IPS-20b (cell line): Measurements from ENCODE around the gene TBX20.

Experiments
- H3K27ac ChIP-seq: one replicate; pipeline ENCODE4 v1.5.1; 2013; ENCODE audit warnings: low read length
- H3K27me3 ChIP-seq: 2 replicates; pipeline ENCODE4 v1.6.1; 2013; ENCODE audit warnings: mild to moderate bottlenecking, low read length, inconsistent platforms; ENCODE audit not compliant: insufficient read depth
- H3K36me3 ChIP-seq: 2 replicates; pipeline ENCODE4 v1.6.1; 2013; ENCODE audit warnings: low read depth, mild to moderate bottlenecking, inconsistent platforms, low read length, moderate library complexity; ENCODE audit not compliant: insufficient read depth
- H3K4me1 ChIP-seq: 2 replicates; pipeline ENCODE4 v1.6.1; 2013; ENCODE audit warnings: mild to moderate bottlenecking, control low read depth, inconsistent platforms, low read length, moderate library complexity; ENCODE audit not compliant: insufficient read depth
- H3K4me3 ChIP-seq: 2 replicates; pipeline ENCODE4 v1.5.1; 2013; ENCODE audit warnings: mild to moderate bottlenecking, low read length, inconsistent platforms
- H3K9ac ChIP-seq: 2 replicates; pipeline ENCODE4 v1.6.1; 2013; ENCODE audit warnings: low read depth, mild to moderate bottlenecking, inconsistent platforms, low read length, moderate library complexity
- H3K9me3 ChIP-seq: 2 replicates; pipeline ENCODE4 v1.6.1; 2013; ENCODE audit warnings: mild to moderate bottlenecking, low read depth, low read length, inconsistent platforms; ENCODE audit not compliant: insufficient read depth

The TBX20 gene

GRCh38 chr7:35253710-35254495, at the start of gene TBX20:
Gene TBX20 (minus strand): TSS chr7:35254100. CDS start chr7:35253620, 480 bp downstream.
- no peaks in the 10 kb centered on the region for H3K9me3 ChIP-seq
- no peaks in the 10 kb centered on the region for H3K36me3 ChIP-seq
- no peak within 1 kb of the TSS for H3K9ac ChIP-seq
- peak within 1 kb of the TSS; percentile 66 for H3K4me3 ChIP-seq
- no peak within 1 kb of the TSS for H3K27ac ChIP-seq
- peaks cover 100% of the 10 kb centered on the region for H3K27me3 ChIP-seq
- peaks cover 8% of the 10 kb centered on the region; the same call in 1 of the 2 replicates for H3K4me1 ChIP-seq

GRCh38 chr7:35289376-35289775, 35.5 kb upstream of the TBX20 start:
- Histone ChIP-seq H3K36me3 (no peaks in the 10 kb centered on the region), H3K4me1 (no peaks in the 10 kb centered on the region), H3K9me3 (no peaks in the 10 kb centered on the region), H3K27me3 (no peaks in the 10 kb centered on the region), H3K27ac (no peak overlapping the region), H3K4me3 (no peak overlapping the region), H3K9ac (no peak overlapping the region)

- Histone ChIP-seq H3K4me1 (no peaks in the 10 kb centered on the region), H3K9ac (no peak overlapping the region), H3K4me3 (no peak overlapping the region), H3K36me3 (no peaks in the 10 kb centered on the region), H3K9me3 (no peaks in the 10 kb centered on the region), H3K27ac (no peak overlapping the region), H3K27me3 (no peaks in the 10 kb centered on the region)
These were observed 33.1 kb upstream of the TBX20 start for GRCh38 chr7:35286986-35287385.

GRCh38 chr7:35286422-35286821, 32.5 kb upstream of the TBX20 start:
- Histone ChIP-seq H3K4me1 (no peaks in the 10 kb centered on the region), H3K9ac (no peak overlapping the region), H3K36me3 (no peaks in the 10 kb centered on the region), H3K4me3 (no peak overlapping the region), H3K27me3 (no peaks in the 10 kb centered on the region), H3K9me3 (no peaks in the 10 kb centered on the region), H3K27ac (no peak overlapping the region)

- Histone ChIP-seq H3K27me3 (no peaks in the 10 kb centered on the region), H3K9me3 (no peaks in the 10 kb centered on the region), H3K36me3 (no peaks in the 10 kb centered on the region), H3K4me1 (peaks cover 5% of the 10 kb centered on the region; the same call in 1 of the 2 replicates), H3K9ac (no peak overlapping the region), H3K4me3 (no peak overlapping the region), H3K27ac (no peak overlapping the region)
These were observed 31.9 kb upstream of the TBX20 start for GRCh38 chr7:35285799-35286198.

GRCh38 chr7:35280902-35281301, 27.0 kb upstream of the TBX20 start:
- Histone ChIP-seq H3K27me3 (peaks cover 15% of the 10 kb centered on the region; the same call in 1 of the 2 replicates), H3K36me3 (no peaks in the 10 kb centered on the region), H3K27ac (no peak overlapping the region), H3K9me3 (no peaks in the 10 kb centered on the region), H3K9ac (no peak overlapping the region), H3K4me3 (0 out of 2 replicates have a peak overlapping the region, but pooled peaks have one; percentile 1), H3K4me1 (peaks cover 16% of the 10 kb centered on the region; the same call in 1 of the 2 replicates)

- Histone ChIP-seq H3K27me3 (peaks cover 15% of the 10 kb centered on the region; the same call in 1 of the 2 replicates), H3K4me1 (peaks cover 16% of the 10 kb centered on the region; the same call in 1 of the 2 replicates), H3K36me3 (no peaks in the 10 kb centered on the region), H3K4me3 (no peak overlapping the region), H3K9me3 (no peaks in the 10 kb centered on the region), H3K9ac (no peak overlapping the region), H3K27ac (no peak overlapping the region)
These were observed 23.5 kb upstream of the TBX20 start for GRCh38 chr7:35277359-35277758.

- no peak overlapping the region for H3K27ac ChIP-seq
- H3K9ac ChIP-seq, result no peak overlapping the region
- H3K36me3 ChIP-seq, result no peaks in the 10 kb centered on the region
- H3K27me3 ChIP-seq, result no peaks in the 10 kb centered on the region
- H3K4me1 ChIP-seq, result no peaks in the 10 kb centered on the region; the same call in 1 of the 2 replicates
- no peaks in the 10 kb centered on the region for H3K9me3 ChIP-seq
- no peak overlapping the region for H3K4me3 ChIP-seq
These were observed 18.3 kb upstream of the TBX20 start for GRCh38 chr7:35272246-35272645.

- H3K36me3 ChIP-seq, result no peaks in the 10 kb centered on the region
- peaks cover 22% of the 10 kb centered on the region for H3K27me3 ChIP-seq
- no peak overlapping the region for H3K27ac ChIP-seq
- no peaks in the 10 kb centered on the region; the same call in 1 of the 2 replicates for H3K4me1 ChIP-seq
- H3K4me3 ChIP-seq, result no peak overlapping the region
- H3K9me3 ChIP-seq, result no peaks in the 10 kb centered on the region
- no peak overlapping the region for H3K9ac ChIP-seq
These were observed 15.1 kb upstream of the TBX20 start for GRCh38 chr7:35268953-35269352.

- Histone ChIP-seq H3K36me3 (no peaks in the 10 kb centered on the region), H3K27me3 (peaks cover 37% of the 10 kb centered on the region), H3K9ac (no peak overlapping the region), H3K4me3 (no peak overlapping the region), H3K9me3 (no peaks in the 10 kb centered on the region), H3K27ac (no peak overlapping the region), H3K4me1 (no peaks in the 10 kb centered on the region; the same call in 1 of the 2 replicates)
These were observed 13.5 kb upstream of the TBX20 start for GRCh38 chr7:35267411-35267810.

- Histone ChIP-seq H3K36me3 (no peaks in the 10 kb centered on the region), H3K4me1 (peaks cover 19% of the 10 kb centered on the region; the same call in 1 of the 2 replicates), H3K27me3 (peaks cover 77% of the 10 kb centered on the region), H3K9me3 (no peaks in the 10 kb centered on the region), H3K4me3 (no peak overlapping the region), H3K9ac (no peak overlapping the region), H3K27ac (no peak overlapping the region)
These were observed 9.5 kb upstream of the TBX20 start for GRCh38 chr7:35263396-35263795.
